Measurements from ENCODE around the gene POLN.

DNA sequence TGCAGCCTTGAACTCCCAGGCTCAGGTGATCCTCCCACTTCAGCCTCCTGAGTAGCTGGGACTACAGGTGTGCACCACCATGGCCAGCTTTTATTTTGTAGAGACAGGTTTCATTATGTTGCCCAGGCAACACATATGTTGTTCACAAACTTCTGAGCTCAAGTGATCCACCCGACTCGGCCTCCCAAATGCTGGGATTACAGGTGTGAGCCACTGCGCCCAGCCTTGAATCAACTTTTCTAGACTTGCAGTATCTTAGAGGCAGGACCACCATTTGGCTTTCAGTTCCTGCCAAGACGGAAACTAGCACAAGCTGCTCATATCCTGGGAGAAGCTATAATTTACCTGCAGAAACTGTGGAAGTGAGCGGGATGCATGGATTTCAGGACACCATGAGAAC, 162.9 kb downstream of the POLN start:
- TF ChIP-seq POLR2A (IDR thresholded peaks at IDR 0.05; ENCODE audit: low read depth, low read length) (no peak), RCOR1 (IDR thresholded peaks at IDR 0.05; ENCODE audit: insufficient replicate concordance, low read length) (no peak), MAZ (IDR thresholded peaks at IDR 0.05; ENCODE audit: borderline replicate concordance, low read depth, low read length) (no peak), RFX5 (IDR thresholded peaks at IDR 0.05; ENCODE audit: low read depth, low read length) (no peak), RAD21 (IDR thresholded peaks at IDR 0.05; ENCODE audit: low read length) (no peak), FOS (IDR thresholded peaks at IDR 0.05; ENCODE audit: low read depth, low read length) (no peak), CEBPB (IDR thresholded peaks at IDR 0.05; ENCODE audit: low read depth, low read length) (no peak), SMC3 (IDR thresholded peaks at IDR 0.05; ENCODE audit: low read depth, low read length) (no peak), BHLHE40 (IDR thresholded peaks at IDR 0.05; ENCODE audit: low read depth, low read length) (no peak), MXI1 (IDR thresholded peaks at IDR 0.05; ENCODE audit: borderline replicate concordance, low read depth, low read length) (no peak)
- TF ChIP-seq, protein P1, sequence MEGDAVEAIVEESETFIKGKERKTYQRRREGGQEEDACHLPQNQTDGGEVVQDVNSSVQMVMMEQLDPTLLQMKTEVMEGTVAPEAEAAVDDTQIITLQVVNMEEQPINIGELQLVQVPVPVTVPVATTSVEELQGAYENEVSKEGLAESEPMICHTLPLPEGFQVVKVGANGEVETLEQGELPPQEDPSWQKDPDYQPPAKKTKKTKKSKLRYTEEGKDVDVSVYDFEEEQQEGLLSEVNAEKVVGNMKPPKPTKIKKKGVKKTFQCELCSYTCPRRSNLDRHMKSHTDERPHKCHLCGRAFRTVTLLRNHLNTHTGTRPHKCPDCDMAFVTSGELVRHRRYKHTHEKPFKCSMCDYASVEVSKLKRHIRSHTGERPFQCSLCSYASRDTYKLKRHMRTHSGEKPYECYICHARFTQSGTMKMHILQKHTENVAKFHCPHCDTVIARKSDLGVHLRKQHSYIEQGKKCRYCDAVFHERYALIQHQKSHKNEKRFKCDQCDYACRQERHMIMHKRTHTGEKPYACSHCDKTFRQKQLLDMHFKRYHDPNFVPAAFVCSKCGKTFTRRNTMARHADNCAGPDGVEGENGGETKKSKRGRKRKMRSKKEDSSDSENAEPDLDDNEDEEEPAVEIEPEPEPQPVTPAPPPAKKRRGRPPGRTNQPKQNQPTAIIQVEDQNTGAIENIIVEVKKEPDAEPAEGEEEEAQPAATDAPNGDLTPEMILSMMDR (conservative IDR thresholded peaks at IDR 0.05; ENCODE audit: low read depth, low read length) = no peak
- TF ChIP-seq, protein P2, sequence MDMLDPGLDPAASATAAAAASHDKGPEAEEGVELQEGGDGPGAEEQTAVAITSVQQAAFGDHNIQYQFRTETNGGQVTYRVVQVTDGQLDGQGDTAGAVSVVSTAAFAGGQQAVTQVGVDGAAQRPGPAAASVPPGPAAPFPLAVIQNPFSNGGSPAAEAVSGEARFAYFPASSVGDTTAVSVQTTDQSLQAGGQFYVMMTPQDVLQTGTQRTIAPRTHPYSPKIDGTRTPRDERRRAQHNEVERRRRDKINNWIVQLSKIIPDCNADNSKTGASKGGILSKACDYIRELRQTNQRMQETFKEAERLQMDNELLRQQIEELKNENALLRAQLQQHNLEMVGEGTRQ (IDR thresholded peaks at IDR 0.05; ENCODE audit: low read depth, low read length) = no peak

Data from IMR-90 (cell line).